HG03280 (cell line): ENCODE results near the gene SETD1A.
A peak's percentile ranks its signal among the peaks of the same experiment; 100 is the strongest.
"Not testable (repeated sequence)": the region's sequence is repeated elsewhere in the genome, so short reads cannot be mapped to it uniquely, and the experiment has no call there.

Experiments used
- ATAC-seq: cut with Tn5 transposase; IDR thresholded peaks from one replicate; pipeline ENCODE4 v1.9.1; 2021; ENCODE audit warnings: mild to moderate bottlenecking, moderate library complexity; ENCODE audit not compliant: unreplicated experiment

The SETD1A gene

DNA sequence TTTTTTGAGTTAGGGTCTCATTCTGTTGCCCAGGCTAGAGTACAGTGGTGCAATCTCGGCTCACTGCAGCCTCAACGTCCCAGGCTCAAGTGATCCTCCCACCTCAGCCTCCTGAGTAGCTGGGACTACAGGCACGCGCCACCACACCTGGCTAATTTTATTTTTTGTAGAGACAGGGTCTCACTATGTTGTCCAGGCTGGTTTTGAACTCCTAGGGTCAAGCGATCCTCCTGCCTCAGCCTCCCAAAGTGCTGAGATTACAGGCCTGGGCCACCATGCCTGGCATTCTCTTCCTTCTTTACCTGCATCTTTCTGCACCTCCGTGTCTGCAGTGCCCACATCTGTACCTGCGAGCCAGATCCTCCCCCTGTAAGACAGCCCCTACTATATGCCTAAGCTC, 54.3 kb downstream of the SETD1A start:
- not testable (repeated sequence) for ATAC-seq

DNA sequence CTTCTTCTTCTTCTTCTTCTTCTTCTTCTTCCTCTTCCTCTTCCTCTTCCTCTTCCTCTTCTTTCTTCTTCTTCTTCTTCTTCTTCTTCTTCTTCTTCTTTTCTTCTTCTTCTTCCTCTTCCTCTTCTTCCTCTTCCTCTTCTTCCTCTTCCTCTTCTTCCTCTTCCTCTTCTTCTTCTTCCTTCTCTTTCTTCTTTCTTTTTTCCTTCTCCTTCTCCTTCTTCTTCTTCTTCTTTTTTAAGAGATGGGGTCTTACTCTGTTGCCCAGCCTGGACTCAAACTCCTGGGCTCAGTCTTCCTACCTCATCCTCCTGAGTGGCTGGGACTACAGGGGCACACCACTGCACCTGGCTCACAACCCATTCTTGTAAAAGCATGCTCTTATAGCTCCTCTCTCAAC, 55.7 kb downstream of the SETD1A start:
- ATAC-seq = not testable (repeated sequence)

DNA sequence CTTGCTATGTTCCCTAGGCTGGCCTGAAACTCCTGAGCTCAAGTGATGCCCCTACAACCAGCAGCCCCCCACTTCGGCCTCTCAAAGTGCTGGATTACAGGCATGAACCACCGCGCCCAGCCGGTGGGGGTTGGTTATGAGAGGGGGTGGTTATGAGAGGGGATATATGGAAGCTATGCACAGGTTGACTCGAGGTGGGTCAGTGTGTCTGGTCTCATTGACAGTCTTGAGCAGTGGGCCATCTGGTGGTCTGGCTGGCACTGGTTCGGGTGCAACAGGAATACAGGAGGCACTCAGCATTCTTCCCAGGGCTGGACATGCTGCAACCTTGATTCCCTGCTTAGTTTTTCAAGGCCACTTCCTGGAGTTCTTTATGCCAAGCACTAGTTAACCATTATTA, 58.5 kb downstream of the SETD1A start:
- ATAC-seq = no peak

GRCh38 chr16:31017756-31018155, 60.2 kb downstream of the SETD1A start:
- not testable (repeated sequence) for ATAC-seq

DNA sequence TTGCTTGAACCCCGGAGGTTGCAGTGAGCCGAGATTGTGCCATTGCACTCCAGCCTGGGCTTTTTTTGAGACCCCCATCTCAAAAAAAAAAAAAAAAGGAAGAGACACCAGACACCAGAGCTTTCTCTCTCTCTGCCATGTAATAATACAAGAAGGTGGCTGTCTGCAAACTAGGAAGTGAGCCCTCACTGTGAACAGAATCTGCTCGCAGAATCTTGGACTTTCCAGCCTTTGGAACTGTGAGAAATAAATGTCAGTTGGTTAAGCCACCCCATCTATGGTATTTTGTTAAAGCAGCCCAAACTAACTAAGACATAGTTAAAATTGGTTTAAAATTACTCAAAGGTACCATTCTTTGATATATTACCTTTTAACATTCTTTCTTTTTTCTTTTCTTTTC, 63.0 kb downstream of the SETD1A start:
- ATAC-seq = no peak

- ATAC-seq = no peak
Measured at GRCh38 chr16:31022544-31023251, 65.1 kb downstream of the SETD1A start.

DNA sequence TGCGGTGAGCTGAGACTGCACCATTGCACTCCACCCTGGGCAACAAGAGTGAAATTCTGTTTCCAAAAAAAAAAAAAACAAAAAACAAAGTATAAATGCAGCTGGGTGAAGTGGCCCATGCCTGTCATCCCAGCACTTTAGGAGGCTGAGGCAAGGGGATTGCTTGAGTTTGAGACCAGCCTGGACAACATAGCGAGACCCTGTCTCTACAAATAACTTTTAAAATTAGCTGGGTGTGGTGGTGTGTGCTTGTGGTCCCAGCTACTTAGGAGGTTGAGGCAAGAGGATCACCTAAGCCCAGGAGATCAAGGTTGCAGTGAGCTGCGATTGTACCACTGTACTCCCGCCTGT, 65.7 kb downstream of the SETD1A start:
- no peak for ATAC-seq

- no peak for ATAC-seq
Measured at GRCh38 chr16:31023627-31024226, 66.2 kb downstream of the SETD1A start.

- no peak for ATAC-seq
Measured at GRCh38 chr16:31025339-31025738, 67.8 kb downstream of the SETD1A start.

DNA sequence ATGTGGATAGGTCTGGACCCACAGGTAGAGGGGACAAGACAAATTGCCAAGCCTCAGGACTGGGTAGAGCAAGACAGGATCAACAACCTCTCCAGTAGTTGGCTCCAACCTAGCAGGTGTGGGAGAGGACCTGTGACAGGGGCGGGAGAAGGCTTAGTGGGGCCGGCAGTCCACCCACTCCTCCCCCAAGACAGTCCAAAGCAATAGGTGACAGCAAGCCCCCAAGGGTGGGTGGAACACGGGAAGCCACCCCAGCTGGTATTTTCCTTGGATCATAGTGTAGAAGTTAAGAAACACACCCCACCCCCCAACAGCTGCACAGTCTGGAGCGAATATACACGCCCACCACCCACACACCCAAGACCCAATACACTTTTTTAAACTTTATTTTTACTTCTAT, 71.7 kb downstream of the SETD1A start:
- no peak for ATAC-seq

GRCh38 chr16:31031276-31031675, 73.7 kb downstream of the SETD1A start:
- ATAC-seq = no peak

GRCh38 chr16:31032736-31033708, 75.5 kb downstream of the SETD1A start, which contains the start of gene STX4:
Gene STX4 (plus strand): TSS chr16:31033558. CDS start chr16:31033806, 248 bp downstream.
- peak; percentile 77 for ATAC-seq

DNA sequence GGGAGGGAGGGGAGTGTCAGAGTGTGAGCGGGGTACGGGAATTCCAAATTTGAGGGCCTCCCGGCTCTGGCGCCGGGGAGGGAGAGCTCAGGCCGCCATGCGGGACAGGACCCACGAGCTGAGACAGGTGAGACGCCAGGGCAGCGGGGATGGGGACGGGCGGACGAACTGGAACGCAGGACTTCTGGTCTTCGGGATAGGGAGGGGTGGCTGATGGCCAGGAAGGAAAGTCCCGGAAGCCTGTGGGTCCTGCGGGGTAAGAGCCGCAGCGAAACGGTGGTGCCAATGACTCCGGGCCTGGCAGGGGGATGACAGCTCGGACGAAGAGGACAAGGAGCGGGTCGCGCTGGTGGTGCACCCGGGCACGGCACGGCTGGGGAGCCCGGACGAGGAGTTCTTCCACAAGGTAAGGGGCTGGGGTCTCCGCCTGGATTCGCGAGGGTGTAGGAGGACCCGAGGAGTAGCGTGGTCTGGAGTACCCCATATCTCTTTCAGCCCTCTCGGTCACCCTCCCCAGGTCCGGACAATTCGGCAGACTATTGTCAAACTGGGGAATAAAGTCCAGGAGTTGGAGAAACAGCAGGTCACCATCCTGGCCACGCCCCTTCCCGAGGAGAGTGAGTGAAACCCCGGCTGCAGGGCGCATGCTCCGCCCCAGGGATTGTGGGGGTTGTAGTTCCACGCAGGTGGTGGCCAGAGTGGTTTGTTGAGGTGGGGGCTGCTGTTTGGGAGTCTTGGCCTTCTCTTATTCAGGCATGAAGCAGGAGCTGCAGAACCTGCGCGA, 76.3 kb downstream of the SETD1A start:
- peak; percentile 36 for ATAC-seq
